ENCODE data around the gene RBBP7. TPM values are rescaled to one million over a fixed set of nuclear protein-coding genes. Genes with fewer than 3 reads are reported as not detected.

Gene RBBP7
- total RNA-seq, 3 donors from 2014 or later = 79.3 to 89.5 (median 86.4) TPM

DNA sequence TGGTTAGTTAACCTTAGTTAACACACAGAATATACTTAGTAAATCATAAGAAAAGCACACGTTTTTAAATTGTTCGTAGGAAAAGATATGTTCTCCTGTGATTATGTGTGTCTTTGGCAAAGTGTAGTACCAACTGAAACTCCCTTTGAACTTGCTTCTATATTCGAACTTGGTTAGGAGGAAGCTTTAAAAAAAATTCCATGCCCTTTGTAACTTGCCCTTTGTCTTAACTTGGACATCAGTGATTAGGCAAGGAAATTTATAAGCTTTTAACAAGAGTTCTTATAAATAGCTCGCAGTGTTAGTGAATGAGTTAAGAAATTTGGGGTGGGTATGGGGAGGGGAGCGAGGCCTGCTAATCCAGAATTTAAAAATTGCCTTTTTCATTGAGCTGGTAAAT lies 50.5 kb downstream of the RBBP7 start:
- DNase-seq (ENCODE audit: low spot score in 2 of 2) = no peak
- TF ChIP-seq POLR2A (IDR thresholded peaks at IDR 0.05) = no peak
- TF ChIP-seq POLR2AphosphoS5 (IDR thresholded peaks at IDR 0.05) = no peak
- TF ChIP-seq CTCF (IDR thresholded peaks at IDR 0.05) = no peak
- H3K9me3 ChIP-seq = no peaks in the 10 kb centered on the region
- H3K4me3 ChIP-seq = no peak overlapping the region
- no peaks in the 10 kb centered on the region for H3K4me1 ChIP-seq
- no peak overlapping the region for H3K27ac ChIP-seq
- intact Hi-C loops (cut with DNase I; ENCODE audit: low total_unique reads) = loop anchor here (2.0 to 5.0 kb wide), 2 partner anchors 75 to 768 kb away; no protein-coding TSS in a partner anchor
- H3K27me3 ChIP-seq = no peaks in the 10 kb centered on the region
- no peaks in the 10 kb centered on the region for H3K36me3 ChIP-seq

DNA sequence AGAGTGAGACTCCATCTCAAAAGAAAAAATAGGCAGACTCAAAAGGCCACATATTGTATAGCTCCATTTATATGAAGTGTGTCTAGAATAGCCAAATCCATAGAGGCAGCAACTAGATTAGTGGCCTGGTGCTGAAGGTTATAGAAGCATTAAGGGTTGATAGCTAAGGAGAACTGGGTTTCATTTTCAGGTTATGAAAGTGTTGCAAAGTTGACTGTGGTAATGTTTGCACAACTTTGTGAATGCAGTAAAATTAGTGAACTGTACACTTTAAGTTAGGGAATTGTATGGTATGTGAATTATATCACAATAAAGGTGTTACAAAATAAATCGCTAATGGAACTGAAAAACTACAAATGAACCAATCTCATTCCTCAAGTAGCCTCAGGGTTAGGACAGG lies 55.6 kb downstream of the RBBP7 start:
- H3K9me3 ChIP-seq = no peaks in the 10 kb centered on the region
- H3K27me3 ChIP-seq = no peaks in the 10 kb centered on the region
- H3K4me3 ChIP-seq = no peak overlapping the region
- TF ChIP-seq POLR2AphosphoS5 (IDR thresholded peaks at IDR 0.05) = no peak
- no peak for TF ChIP-seq POLR2A (IDR thresholded peaks at IDR 0.05)
- TF ChIP-seq CTCF (IDR thresholded peaks at IDR 0.05) = no peak
- intact Hi-C loops (cut with DNase I; ENCODE audit: low total_unique reads) = no loop called here
- no peak overlapping the region for H3K27ac ChIP-seq
- no peaks in the 10 kb centered on the region for H3K4me1 ChIP-seq
- H3K36me3 ChIP-seq = no peaks in the 10 kb centered on the region
- DNase-seq (ENCODE audit: low spot score in 2 of 2) = no peak

GRCh38 chrX:16807976-16808542 lies 62.1 kb downstream of the RBBP7 start:
- no peak for TF ChIP-seq POLR2A (IDR thresholded peaks at IDR 0.05)
- no peak for TF ChIP-seq CTCF (IDR thresholded peaks at IDR 0.05)
- no peak for TF ChIP-seq POLR2AphosphoS5 (IDR thresholded peaks at IDR 0.05)
- Histone ChIP-seq H3K4me3 (peak overlapping the region; percentile 18 to 56 (median 30)), H3K9me3 (no peaks in the 10 kb centered on the region), H3K27me3 (no peaks in the 10 kb centered on the region), H3K27ac (peak overlapping the region; percentile 9 to 30), H3K36me3 (no peaks in the 10 kb centered on the region), H3K4me1 (no peaks in the 10 kb centered on the region)
- intact Hi-C loops (cut with DNase I; ENCODE audit: low total_unique reads) = no loop called here
- no peak for DNase-seq (ENCODE audit: low spot score in 2 of 2)

- no peak for DNase-seq (ENCODE audit: low spot score in 2 of 2)
- H3K9me3 ChIP-seq = no peaks in the 10 kb centered on the region
- H3K36me3 ChIP-seq = no peaks in the 10 kb centered on the region
- H3K27me3 ChIP-seq = no peaks in the 10 kb centered on the region
- intact Hi-C loops (cut with DNase I; ENCODE audit: low total_unique reads) = no loop called here
- H3K27ac ChIP-seq = peak overlapping the region; percentile 9 to 50
- TF ChIP-seq CTCF (IDR thresholded peaks at IDR 0.05) = no peak
- no peaks in the 10 kb centered on the region for H3K4me1 ChIP-seq
- H3K4me3 ChIP-seq = peak overlapping the region in 1 of 3 donors; percentile 56
These were observed 62.6 kb downstream of the RBBP7 start for GRCh38 chrX:16807548-16807947.

- H3K4me3 ChIP-seq = no peak overlapping the region
- H3K27ac ChIP-seq = no peak overlapping the region
- DNase-seq (ENCODE audit: low spot score in 2 of 2) = no peak
- H3K27me3 ChIP-seq = no peaks in the 10 kb centered on the region
- intact Hi-C loops (cut with DNase I; ENCODE audit: low total_unique reads) = no loop called here
- H3K36me3 ChIP-seq = no peaks in the 10 kb centered on the region
- H3K9me3 ChIP-seq = no peaks in the 10 kb centered on the region
- TF ChIP-seq POLR2A (IDR thresholded peaks at IDR 0.05) (no peak), POLR2AphosphoS5 (IDR thresholded peaks at IDR 0.05) (no peak), CTCF (IDR thresholded peaks at IDR 0.05) (no peak)
- H3K4me1 ChIP-seq = no peaks in the 10 kb centered on the region
These were observed 65.2 kb downstream of the RBBP7 start for GRCh38 chrX:16804923-16805464.
